HCT116 (cell line): Measurements from ENCODE around the gene WFDC1.

Source experiments
- CTCF ChIP-seq, 3 experiments: fragments of 200-600 bp in 1 of 3; sonication (generic) in 1 of 3; IDR thresholded peaks in 2 of 3; conservative IDR thresholded peaks in 1 of 3; 2 replicates each; pipeline ENCODE4 v1.5.1; 2012 to 2017; ENCODE audit warnings: low read depth in 2 of 3, low read length in 2 of 3, antibody characterized with exemption in 1 of 3, borderline replicate concordance in 1 of 3, control low read depth in 1 of 3, mild to moderate bottlenecking in 1 of 3, mixed read lengths in 1 of 3, mixed run types in 1 of 3, moderate library complexity in 1 of 3; ENCODE audit not compliant: insufficient read depth in 1 of 3
- RAD21 ChIP-seq: IDR thresholded peaks from 2 replicates; pipeline ENCODE4 v1.6.1; 2012; ENCODE audit warnings: low read depth, mild to moderate bottlenecking
- SIN3A ChIP-seq: IDR thresholded peaks from 2 replicates; pipeline ENCODE4 v1.6.1; 2012; ENCODE audit warnings: low read depth
- TCF7L2 ChIP-seq: IDR thresholded peaks from 2 replicates; pipeline ENCODE4 v1.7.0; 2011; ENCODE audit warnings: borderline replicate concordance, inconsistent platforms; ENCODE audit not compliant: insufficient read depth, insufficient read length; ENCODE audit errors: extremely low read depth

DNA sequence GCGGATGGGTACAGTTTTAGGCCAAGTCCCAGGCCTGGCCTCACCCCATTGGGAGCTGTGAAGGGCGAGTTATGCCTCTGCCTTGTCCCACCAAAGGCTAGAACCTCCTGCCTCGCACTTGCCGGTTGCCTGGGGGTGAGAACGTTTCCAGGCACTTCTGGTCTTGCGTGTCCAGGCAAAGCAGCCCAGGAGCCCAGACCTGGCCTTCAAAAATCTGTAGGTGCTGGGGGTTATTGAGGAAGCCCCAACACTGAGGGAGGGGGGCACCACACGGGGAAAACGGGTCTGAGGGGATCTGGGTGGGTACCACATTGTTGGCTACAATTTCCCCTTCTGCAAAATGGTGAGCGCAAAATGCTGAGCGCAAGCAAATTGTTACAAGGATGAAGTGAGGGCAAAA lies 61.5 kb downstream of the WFDC1 start:
- TF ChIP-seq RAD21 (no peak), TCF7L2 (no peak), CTCF (IDR thresholded peaks at IDR 0.05 in 2 of 3, conservative IDR thresholded peaks at IDR 0.05 in 1 of 3; ENCODE audit: borderline replicate concordance in 1 of 3, insufficient read depth in 1 of 3, low read depth in 2 of 3, low read length in 2 of 3) (no peak), SIN3A (no peak)
